AG20443 (cell line): ENCODE measurements around the gene CAPS2.

Experiments
- DNase-seq: peaks from one replicate; pipeline ENCODE4 v3.0.0; 2012; ENCODE audit warnings: low spot score, mixed read lengths

Gene CAPS2

GRCh38 chr12:75305412-75306332 is 24.5 kb downstream of the CAPS2 start:
- DNase-seq: no peak

DNA sequence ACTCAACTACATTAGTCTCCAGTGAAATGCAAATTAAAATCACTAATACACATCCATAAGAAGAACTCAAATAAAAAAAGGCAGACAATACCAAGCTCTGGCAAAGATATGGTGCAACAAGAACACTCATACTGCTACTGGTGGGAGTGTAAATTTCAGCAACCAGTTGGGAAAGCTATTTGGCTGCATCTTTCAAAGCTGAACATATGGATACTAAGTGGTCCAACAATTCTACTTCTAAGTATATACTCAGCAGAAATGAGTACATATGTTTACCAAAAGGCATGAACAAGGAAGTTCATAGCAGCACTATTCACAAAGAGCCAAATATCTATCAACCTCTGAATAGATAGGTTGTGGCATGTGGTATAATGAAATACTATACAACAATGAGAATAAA is 27.3 kb downstream of the CAPS2 start:
- DNase-seq: no peak

- DNase-seq: no peak
Observed at GRCh38 chr12:75302225-75302624, 27.9 kb downstream of the CAPS2 start.

GRCh38 chr12:75294797-75295196 is 35.3 kb downstream of the CAPS2 start:
- DNase-seq: no peak

GRCh38 chr12:75294336-75294735 is 35.8 kb downstream of the CAPS2 start:
- no peak for DNase-seq

- no peak for DNase-seq
Observed at GRCh38 chr12:75291014-75291413, 39.1 kb downstream of the CAPS2 start.

DNA sequence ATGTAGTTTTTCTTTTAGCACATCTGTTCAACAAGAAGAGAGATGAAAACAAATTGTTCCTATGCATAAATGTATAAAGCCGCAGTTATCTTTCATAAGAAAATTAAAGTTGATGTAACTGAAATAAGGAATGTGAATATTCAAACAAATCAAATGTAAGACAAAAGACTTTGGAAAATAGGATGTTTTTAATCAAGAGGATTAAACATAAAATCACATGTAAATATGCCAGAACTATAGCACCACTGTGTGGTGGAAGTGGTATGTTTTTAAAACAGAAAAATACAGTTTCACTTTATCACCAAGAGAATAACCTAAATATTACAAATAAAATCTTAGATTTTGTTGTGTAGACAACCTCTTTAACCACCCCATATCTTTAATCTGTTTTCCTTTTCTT is 40.4 kb downstream of the CAPS2 start:
- DNase-seq: peak; percentile 27

GRCh38 chr12:75288860-75289259 is 41.3 kb downstream of the CAPS2 start:
- DNase-seq: no peak

GRCh38 chr12:75275702-75276101 is 54.4 kb downstream of the CAPS2 start:
- DNase-seq: no peak

- DNase-seq: no peak
Observed at GRCh38 chr12:75271576-75271975, 58.5 kb downstream of the CAPS2 start.

DNA sequence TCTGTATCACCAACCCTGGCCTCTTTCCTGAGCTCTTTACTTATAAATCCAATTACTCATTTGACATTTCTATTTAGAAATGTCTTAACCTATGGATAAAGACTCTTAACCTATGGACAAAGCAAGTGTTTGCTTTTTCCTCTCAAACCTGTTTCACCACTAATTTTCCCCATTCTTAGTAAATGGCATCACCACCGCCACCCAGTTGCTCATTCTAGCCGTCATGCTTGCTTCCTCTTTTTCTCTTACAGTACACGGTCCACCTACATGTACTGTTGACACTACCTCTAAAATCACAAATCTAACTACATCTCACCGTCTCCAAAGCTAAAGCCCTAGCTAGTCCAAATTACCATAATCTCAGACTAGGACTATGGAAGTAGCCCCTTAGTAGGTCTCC is 60.0 kb downstream of the CAPS2 start:
- DNase-seq: no peak

GRCh38 chr12:75269209-75269608 is 60.9 kb downstream of the CAPS2 start:
- DNase-seq: no peak

GRCh38 chr12:75260316-75260715 is 69.8 kb downstream of the CAPS2 start:
- DNase-seq: no peak

- DNase-seq: no peak
Observed at GRCh38 chr12:75259143-75259542, 71.0 kb downstream of the CAPS2 start.

DNA sequence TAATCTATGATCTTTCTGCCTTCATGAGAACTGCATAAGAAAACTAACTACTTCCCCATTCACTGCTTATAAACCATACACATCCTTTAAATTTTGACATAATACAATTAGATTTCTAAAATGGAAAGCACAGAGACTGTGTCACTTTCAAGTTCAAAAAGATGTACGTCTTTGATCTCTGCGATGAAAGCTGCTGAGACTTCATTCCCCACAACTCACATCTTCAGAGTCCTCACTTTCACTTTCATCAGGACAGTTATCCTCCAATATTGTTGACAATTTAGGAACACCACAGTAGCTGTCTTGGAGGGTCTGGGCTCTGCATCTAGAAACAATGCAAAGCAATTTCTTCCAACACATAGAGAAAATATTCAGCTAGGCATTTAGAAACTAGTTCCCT is 72.6 kb downstream of the CAPS2 start:
- DNase-seq: no peak

DNA sequence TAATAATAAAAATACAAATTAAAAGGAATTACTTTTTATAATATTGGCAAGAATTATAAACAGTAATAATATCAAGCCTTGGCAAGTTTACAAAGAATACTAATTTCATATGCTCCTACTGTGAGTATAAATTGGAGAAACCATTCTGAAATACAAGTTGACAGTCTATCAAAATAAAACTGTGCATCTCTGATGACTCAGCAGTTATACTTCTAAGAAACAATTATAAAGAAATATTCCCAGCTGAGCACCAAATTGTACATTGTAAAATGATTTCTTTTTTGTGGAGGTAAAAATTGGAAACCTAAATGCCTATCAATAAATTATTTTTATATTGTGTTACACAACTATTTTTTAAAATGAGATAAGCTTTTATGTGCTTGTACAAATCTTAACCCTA is 85.0 kb downstream of the CAPS2 start:
- DNase-seq: no peak

- DNase-seq: no peak
Observed at GRCh38 chr12:75239987-75240386, 90.1 kb downstream of the CAPS2 start.

GRCh38 chr12:75236206-75236605 is 93.9 kb downstream of the CAPS2 start:
- DNase-seq: no peak

- DNase-seq: no peak
Observed at GRCh38 chr12:75227132-75227531, 103.0 kb downstream of the CAPS2 start.
